Measurements from ENCODE around the gene KCP. TPM values are rescaled to one million over a fixed set of nuclear protein-coding genes. Genes with fewer than 3 reads are reported as not detected.
A peak's percentile ranks its signal among the peaks of the same experiment; 100 is the strongest.

The KCP gene
- total and polyA plus RNA-seq, 8 donors: 0.73 to 2.3 (median 1.6) TPM; not detected in 5

- no peak overlapping the region for H3K27ac ChIP-seq
Observed at GRCh38 chr7:128883622-128884448, 26.7 kb downstream of the KCP start.

GRCh38 chr7:128882134-128882533 is 28.4 kb downstream of the KCP start:
- Histone ChIP-seq H3K27me3 (peaks cover 0 to 22% (median 0%) of the 10 kb centered on the region in 3 donors), H3K27ac (no peak overlapping the region), H3K4me1 (peaks cover 0 to 5% (median 0%) of the 10 kb centered on the region in 4 donors), H3K9me3 (no peaks in the 10 kb centered on the region), H3K4me3 (no peak overlapping the region), H3K36me3 (no peaks in the 10 kb centered on the region)
- TF ChIP-seq POLR2A (IDR thresholded peaks at IDR 0.05) (no peak), POLR2AphosphoS5 (IDR thresholded peaks at IDR 0.05) (no peak), CTCF (IDR thresholded peaks at IDR 0.05) (no peak), EP300 (IDR thresholded peaks at IDR 0.05) (no peak)
- DNase-seq: peak in 1 of 2 donors; percentile 2
- intact Hi-C loops (cut with DNase I; ENCODE audit: low total_unique reads): loop anchor here (10.0 kb wide), 1 partner anchor 277 kb away; no protein-coding TSS in a partner anchor
- 84 to 91% (median 89%) methylated on average over 7 to 8 of the region's 8 CpGs for WGBS, 5 donors

More at GRCh38 chr7:128883622-128884448, 26.7 kb downstream of the KCP start:
- WGBS, 5 donors: 40 to 50% (median 44%) methylated on average over 15 to 19 of the region's 19 CpGs
- peak; percentile 86 to 90 for DNase-seq
- peak overlapping the region in 2 of 4 donors; percentile 17 to 32 for H3K4me3 ChIP-seq
- intact Hi-C loops (cut with DNase I; ENCODE audit: low total_unique reads): loop anchor here (10.0 kb wide), 1 partner anchor 279 kb away; no protein-coding TSS in a partner anchor
- peaks cover 0 to 5% (median 0%) of the 10 kb centered on the region in 4 donors for H3K4me1 ChIP-seq
- H3K27me3 ChIP-seq: peaks cover 0 to 27% (median 0%) of the 10 kb centered on the region in 3 donors
- TF ChIP-seq CTCF (IDR thresholded peaks at IDR 0.05) (peak in 5 of 7 experiments; percentile 77 to 94 (median 85)), POLR2AphosphoS5 (IDR thresholded peaks at IDR 0.05) (no peak), POLR2A (IDR thresholded peaks at IDR 0.05) (no peak)
- no peaks in the 10 kb centered on the region for H3K36me3 ChIP-seq
- no peaks in the 10 kb centered on the region for H3K9me3 ChIP-seq

- DNase-seq: peak in 1 of 2 donors; percentile 3
- peaks cover 0 to 18% (median 0%) of the 10 kb centered on the region in 3 donors for H3K27me3 ChIP-seq
- TF ChIP-seq CTCF (IDR thresholded peaks at IDR 0.05): no peak
- intact Hi-C loops (cut with DNase I; ENCODE audit: low total_unique reads): loop anchor here (10.0 kb wide), 1 partner anchor 277 kb away; no protein-coding TSS in a partner anchor
- no peaks in the 10 kb centered on the region for H3K9me3 ChIP-seq
- no peak overlapping the region for H3K27ac ChIP-seq
- H3K4me1 ChIP-seq: peaks cover 0 to 5% (median 0%) of the 10 kb centered on the region in 4 donors
- WGBS, 5 donors: 74 to 90% (median 87%) methylated on average over 9 to 10 of the region's 10 CpGs
- H3K36me3 ChIP-seq: no peaks in the 10 kb centered on the region
- no peak overlapping the region for H3K4me3 ChIP-seq
Observed at GRCh38 chr7:128881458-128882125, 28.9 kb downstream of the KCP start.

- WGBS, 5 donors: 74 to 85% (median 79%) methylated on average over 9 to 11 of the region's 11 CpGs
- Histone ChIP-seq H3K27me3 (peaks cover 0 to 11% (median 0%) of the 10 kb centered on the region in 3 donors), H3K36me3 (no peaks in the 10 kb centered on the region), H3K4me1 (peaks cover 0 to 5% (median 0%) of the 10 kb centered on the region in 4 donors), H3K27ac (no peak overlapping the region), H3K9me3 (no peaks in the 10 kb centered on the region), H3K4me3 (no peak overlapping the region)
- no peak for TF ChIP-seq EP300 (IDR thresholded peaks at IDR 0.05)
- no peak for TF ChIP-seq POLR2A (IDR thresholded peaks at IDR 0.05)
- TF ChIP-seq POLR2AphosphoS5 (IDR thresholded peaks at IDR 0.05): no peak
- no peak for TF ChIP-seq CTCF (IDR thresholded peaks at IDR 0.05)
- intact Hi-C loops (cut with DNase I; ENCODE audit: low total_unique reads): loop anchor here (10.0 kb wide), 1 partner anchor 276 kb away; no protein-coding TSS in a partner anchor
- DNase-seq: peak in 1 of 2 donors; percentile 15
Observed at GRCh38 chr7:128880791-128881457, 29.6 kb downstream of the KCP start.

Data from stomach (tissue), 9 donors.